Activated naive CD4-positive, alpha-beta T cell treated with anti-CD3 and anti-CD28 coated beads for 36 hours (primary cell): ENCODE data around the gene TBC1D22B. TPM values are rescaled to one million over a fixed set of nuclear protein-coding genes. Genes with fewer than 3 reads are reported as not detected.
A peak's percentile ranks its signal among the peaks of the same experiment; 100 is the strongest.

Experiments used
- CTCF ChIA-PET: fragments of 350-600 bp; sonication (Branson Sonifier 250); formaldehyde crosslinking; loops from one replicate; lab custom pipeline; 2021; ENCODE audit warnings: antibody characterized with exemption; lab: Charles Lee
- DNase-seq: peaks from one replicate; pipeline ENCODE4 v3.0.0-alpha.2; 2020
- H3K27ac Mint-ChIP-seq: one replicate; pipeline ENCODE4 v1.8.0; 2021; ENCODE audit warnings: mild to moderate bottlenecking, mixed read lengths
- H3K27me3 Mint-ChIP-seq: one replicate; pipeline ENCODE4 v1.8.0; 2021; ENCODE audit warnings: low read depth, mixed read lengths
- H3K36me3 Mint-ChIP-seq: one replicate; pipeline ENCODE4 v1.8.0; 2021; ENCODE audit warnings: low read depth, mixed read lengths
- H3K4me1 Mint-ChIP-seq: one replicate; pipeline ENCODE4 v1.8.0; 2021; ENCODE audit warnings: low read depth, mixed read lengths
- H3K4me3 Mint-ChIP-seq: one replicate; pipeline ENCODE4 v1.8.0; 2021; ENCODE audit warnings: mild to moderate bottlenecking, moderate library complexity, mixed read lengths
- H3K9me3 Mint-ChIP-seq: one replicate; pipeline ENCODE4 v1.8.0; 2021; ENCODE audit warnings: mixed read lengths
- intact Hi-C: fragments of 100-400 bp; cut with micrococcal nuclease; formaldehyde crosslinking; loops from one replicate; pipeline ENCODE4 v1.15.1; 2023
- total RNA-seq, 2 experiments: library from RNA; stranded (reverse); gene quantifications; one replicate each; pipeline ENCODE4 v1.2.3, GENCODE V29; 2021

The TBC1D22B gene
- total RNA-seq, 2 experiments from 2014 or later = 13.4 to 15.1 TPM

DNA sequence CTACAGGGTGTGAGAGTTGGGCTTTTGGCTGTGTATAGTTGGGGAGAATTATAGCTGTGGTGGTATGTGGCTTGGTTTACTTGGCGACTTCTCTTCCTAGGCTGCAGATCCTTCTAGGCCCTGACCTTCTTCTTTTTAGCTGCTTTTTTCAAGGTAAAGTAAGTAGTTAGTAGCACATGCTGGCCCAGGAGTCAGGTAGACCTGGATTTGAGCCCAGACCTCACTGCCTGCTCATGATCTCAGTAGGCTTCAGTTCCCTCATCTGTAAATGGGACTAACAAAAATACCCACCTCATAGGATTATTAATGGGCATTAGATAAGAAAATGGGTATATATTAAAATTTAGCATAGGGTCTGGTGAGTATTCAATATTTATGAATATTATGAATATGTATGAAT is 17.8 kb downstream of the TBC1D22B start:
- CTCF ChIA-PET = no interaction called here
- H3K9me3 Mint-ChIP-seq = no peaks in the 10 kb centered on the region
- peaks cover 17% of the 10 kb centered on the region for H3K36me3 Mint-ChIP-seq
- intact Hi-C loops = no loop called here
- H3K4me1 Mint-ChIP-seq = peaks cover 46% of the 10 kb centered on the region
- H3K27me3 Mint-ChIP-seq = no peaks in the 10 kb centered on the region
- no peak overlapping the region for H3K27ac Mint-ChIP-seq
- H3K4me3 Mint-ChIP-seq = no peak overlapping the region
- no peak for DNase-seq

DNA sequence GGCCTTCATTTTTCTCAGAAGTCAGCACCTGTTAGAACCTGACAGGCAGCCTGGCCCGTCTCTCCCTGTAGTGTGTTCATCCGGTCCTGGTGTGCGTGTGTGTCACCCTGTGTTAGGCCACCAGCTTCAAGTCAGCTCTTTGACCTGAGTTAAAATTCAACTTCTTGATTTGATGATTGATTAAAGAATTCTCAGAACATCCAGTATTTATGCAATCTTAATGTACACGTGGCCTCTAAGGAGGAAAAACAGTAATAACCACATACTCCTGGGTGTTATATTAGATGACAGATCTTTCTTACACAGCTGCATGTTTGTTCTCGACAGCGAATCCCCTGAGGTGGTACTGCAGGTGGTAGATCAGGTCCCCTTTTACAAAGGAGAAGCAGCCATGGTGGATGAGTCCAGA is 19.4 kb downstream of the TBC1D22B start:
- Mint-ChIP-seq H3K9me3 (no peaks in the 10 kb centered on the region), H3K27me3 (no peaks in the 10 kb centered on the region), H3K4me1 (peaks cover 43% of the 10 kb centered on the region), H3K27ac (no peak overlapping the region), H3K4me3 (no peak overlapping the region), H3K36me3 (peaks cover 21% of the 10 kb centered on the region)
- peak; percentile 18 for DNase-seq
- intact Hi-C loops = no loop called here
- CTCF ChIA-PET = interaction anchor here (0.7 kb wide), 1 partner anchor 10 kb away, joined by 3 read pairs; no protein-coding TSS in a partner anchor

DNA sequence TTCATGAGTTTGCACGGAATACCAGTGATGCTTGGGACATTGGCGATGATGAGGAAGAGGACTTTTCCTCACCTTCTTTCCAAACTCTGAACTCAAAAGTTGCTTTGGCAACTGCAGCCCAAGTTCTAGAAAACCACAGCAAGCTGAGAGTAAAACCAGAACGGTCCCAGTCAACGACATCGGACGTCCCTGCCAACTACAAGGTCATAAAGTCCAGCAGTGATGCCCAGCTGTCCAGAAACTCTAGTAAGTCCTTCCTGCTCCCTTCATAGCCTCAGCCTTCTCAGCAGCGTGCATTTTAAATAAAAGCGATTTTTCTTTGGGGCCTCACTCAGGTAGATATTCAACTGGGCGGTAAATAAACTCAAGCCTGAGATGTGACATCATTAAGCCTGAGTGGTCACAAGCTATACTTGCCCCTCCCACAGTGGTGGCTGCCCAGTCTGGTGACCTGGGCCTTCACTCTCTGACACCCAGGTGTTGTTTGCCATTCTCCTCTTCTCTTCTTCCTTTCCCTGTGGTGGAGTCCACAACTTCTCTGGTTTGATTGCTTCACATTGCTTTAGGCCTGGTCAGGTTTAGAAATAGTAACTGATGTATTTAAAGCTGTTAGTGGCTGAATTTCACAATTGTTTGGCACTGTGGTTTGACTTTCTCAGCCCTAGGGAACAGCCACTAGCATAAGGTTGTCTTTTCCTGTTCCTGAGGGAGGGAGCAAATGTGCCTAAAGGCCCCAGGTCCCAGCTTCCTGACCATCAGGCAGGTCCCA is 22.0 kb downstream of the TBC1D22B start:
- Mint-ChIP-seq H3K27me3 (no peaks in the 10 kb centered on the region), H3K27ac (no peak overlapping the region), H3K4me3 (no peak overlapping the region), H3K9me3 (no peaks in the 10 kb centered on the region), H3K4me1 (peaks cover 22% of the 10 kb centered on the region), H3K36me3 (peaks cover 32% of the 10 kb centered on the region)
- intact Hi-C loops = no loop called here
- CTCF ChIA-PET = interaction anchor here (0.7 kb wide), 1 partner anchor 46 kb away, joined by 3 read pairs; no protein-coding TSS in a partner anchor
- no peak for DNase-seq

DNA sequence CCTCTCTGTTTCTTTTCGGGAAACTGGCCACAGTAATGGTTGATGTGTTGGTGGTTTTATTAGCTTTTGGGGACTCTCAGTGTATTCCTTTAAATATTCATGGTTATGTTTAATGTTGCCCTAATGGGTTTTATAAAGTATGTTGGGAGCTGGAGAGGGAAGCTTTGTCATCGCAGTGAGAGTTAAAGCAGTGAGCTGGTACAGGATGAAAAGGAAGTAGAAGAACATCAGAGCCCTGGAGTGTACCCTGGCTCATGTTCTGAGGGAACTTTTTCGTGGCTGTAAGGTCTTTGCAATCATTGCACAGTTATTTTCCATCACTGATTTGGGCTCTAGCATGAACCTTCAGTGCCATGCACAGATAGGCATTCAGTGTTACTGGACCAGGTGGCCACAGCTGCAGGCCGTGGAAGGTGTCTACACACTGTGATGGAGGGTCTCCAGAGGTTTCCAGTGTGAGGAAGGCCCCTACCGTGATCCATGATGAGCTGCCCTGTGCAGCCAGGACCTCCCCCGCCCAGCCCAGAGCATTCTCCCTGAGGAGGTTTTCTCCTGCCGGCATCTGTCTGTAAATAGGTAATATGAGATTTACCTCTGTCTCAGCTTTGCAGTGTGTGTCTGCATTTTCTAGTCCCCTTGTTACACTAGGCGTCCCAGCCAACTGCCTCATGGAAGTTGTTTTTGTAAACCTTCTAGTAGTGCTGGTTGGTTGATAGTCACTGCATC is 22.8 kb downstream of the TBC1D22B start:
- intact Hi-C loops = no loop called here
- H3K4me3 Mint-ChIP-seq = no peak overlapping the region
- H3K27ac Mint-ChIP-seq = no peak overlapping the region
- CTCF ChIA-PET = interaction anchor here (0.7 kb wide), 1 partner anchor 45 kb away, joined by 3 read pairs; no protein-coding TSS in a partner anchor
- H3K27me3 Mint-ChIP-seq = no peaks in the 10 kb centered on the region
- no peak for DNase-seq
- no peaks in the 10 kb centered on the region for H3K9me3 Mint-ChIP-seq
- peaks cover 18% of the 10 kb centered on the region for H3K4me1 Mint-ChIP-seq
- peaks cover 32% of the 10 kb centered on the region for H3K36me3 Mint-ChIP-seq

DNA sequence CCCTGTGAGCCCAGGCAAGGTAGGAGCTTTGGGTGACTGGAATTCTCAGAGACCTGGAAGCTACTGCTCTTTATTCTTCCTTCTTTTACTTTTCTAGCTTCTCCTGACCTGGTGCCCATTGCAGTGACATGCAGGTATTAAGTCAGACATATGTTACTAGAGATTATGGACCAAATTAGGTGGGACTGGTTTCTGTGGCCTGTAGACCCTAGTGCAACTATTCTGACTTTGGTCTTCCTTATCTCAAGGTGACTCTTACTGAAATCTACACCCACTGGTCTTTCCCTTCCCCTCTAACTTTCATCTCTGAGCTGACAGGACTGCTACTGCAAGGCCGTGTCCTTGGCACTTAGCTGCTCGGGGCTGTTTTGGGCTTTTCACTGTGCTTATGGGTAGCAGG is 24.8 kb downstream of the TBC1D22B start:
- CTCF ChIA-PET = no interaction called here
- intact Hi-C loops = no loop called here
- no peaks in the 10 kb centered on the region for H3K27me3 Mint-ChIP-seq
- H3K4me1 Mint-ChIP-seq = peaks cover 6% of the 10 kb centered on the region
- H3K36me3 Mint-ChIP-seq = peaks cover 36% of the 10 kb centered on the region
- H3K9me3 Mint-ChIP-seq = no peaks in the 10 kb centered on the region
- H3K27ac Mint-ChIP-seq = no peak overlapping the region
- no peak overlapping the region for H3K4me3 Mint-ChIP-seq
- DNase-seq = no peak

DNA sequence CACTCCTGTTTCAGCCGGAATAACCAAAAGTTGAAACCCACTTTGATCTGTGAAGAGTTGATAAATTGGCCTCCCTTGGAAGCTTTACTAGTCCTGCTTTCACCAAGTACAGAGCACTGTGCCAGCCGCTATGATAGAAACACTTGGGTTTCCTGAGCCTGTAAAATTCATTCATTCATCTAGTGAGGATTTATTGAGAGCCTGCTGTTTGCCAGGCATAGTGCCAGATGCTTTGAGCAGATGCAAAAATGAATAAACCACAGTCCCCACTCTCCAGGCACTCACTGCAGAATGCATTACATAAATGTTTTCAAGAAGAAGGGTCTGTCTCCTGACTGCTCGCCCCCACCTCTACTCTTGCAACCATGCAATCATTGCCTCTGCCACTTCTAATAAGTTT is 25.7 kb downstream of the TBC1D22B start:
- Mint-ChIP-seq H3K36me3 (peaks cover 41% of the 10 kb centered on the region), H3K9me3 (no peaks in the 10 kb centered on the region), H3K27me3 (no peaks in the 10 kb centered on the region), H3K27ac (no peak overlapping the region), H3K4me1 (peaks cover 4% of the 10 kb centered on the region), H3K4me3 (no peak overlapping the region)
- no peak for DNase-seq
- intact Hi-C loops = no loop called here
- CTCF ChIA-PET = no interaction called here

DNA sequence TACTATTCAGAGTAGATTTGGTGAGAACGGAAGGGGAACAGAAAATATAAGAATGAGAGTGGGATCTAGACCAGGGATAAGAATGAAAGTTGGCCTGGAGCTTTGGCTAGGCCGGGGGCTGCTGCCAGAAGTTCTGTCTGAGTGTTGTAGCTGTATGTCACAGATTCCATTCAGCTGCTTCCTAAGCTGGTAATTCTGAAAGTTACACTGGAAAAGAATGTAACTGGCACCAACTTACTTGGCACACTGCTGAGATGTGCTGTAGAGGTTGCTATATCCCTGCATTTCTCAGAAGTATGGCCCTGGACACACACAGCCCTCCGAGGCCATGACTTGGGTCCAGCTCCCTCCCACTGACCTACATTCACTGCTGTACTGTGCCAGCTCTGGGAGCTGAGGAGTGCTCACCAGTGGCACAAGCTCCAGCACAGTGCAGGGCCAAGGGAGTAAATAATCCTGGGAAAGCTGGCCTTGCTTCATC is 26.1 kb downstream of the TBC1D22B start:
- no peaks in the 10 kb centered on the region for H3K9me3 Mint-ChIP-seq
- H3K4me1 Mint-ChIP-seq = peaks cover 3% of the 10 kb centered on the region
- intact Hi-C loops = no loop called here

DNA sequence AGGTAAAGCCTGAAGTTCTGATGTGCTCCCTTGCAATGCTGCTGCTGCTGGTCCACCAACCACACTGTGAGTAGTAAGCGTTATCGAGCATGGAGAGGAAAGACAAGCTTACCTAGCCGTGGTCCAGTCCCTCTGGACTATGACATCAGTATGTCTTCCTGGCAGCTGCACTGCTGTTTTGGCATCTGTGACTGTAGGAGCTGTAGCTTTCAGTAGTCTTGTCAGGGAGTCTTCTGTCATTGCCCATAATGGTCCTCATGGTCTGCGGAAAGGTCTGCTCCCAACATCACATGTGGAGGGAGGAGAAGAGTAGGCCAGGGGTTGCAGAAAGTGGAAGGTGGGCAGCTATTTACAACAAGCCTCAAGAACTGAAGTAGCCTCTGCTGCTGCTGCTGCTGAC is 27.2 kb downstream of the TBC1D22B start:
- Mint-ChIP-seq H3K4me1 (peaks cover 14% of the 10 kb centered on the region), H3K27ac (no peak overlapping the region), H3K4me3 (no peak overlapping the region), H3K9me3 (no peaks in the 10 kb centered on the region), H3K36me3 (peaks cover 39% of the 10 kb centered on the region), H3K27me3 (no peaks in the 10 kb centered on the region)
- no peak for DNase-seq
- intact Hi-C loops = no loop called here
- CTCF ChIA-PET = no interaction called here

More for the DNA sequence above, 26.1 kb downstream of the TBC1D22B start:
- Mint-ChIP-seq H3K4me3 (no peak overlapping the region), H3K27ac (no peak overlapping the region), H3K27me3 (no peaks in the 10 kb centered on the region), H3K36me3 (peaks cover 41% of the 10 kb centered on the region)
- CTCF ChIA-PET = no interaction called here
- DNase-seq = no peak

DNA sequence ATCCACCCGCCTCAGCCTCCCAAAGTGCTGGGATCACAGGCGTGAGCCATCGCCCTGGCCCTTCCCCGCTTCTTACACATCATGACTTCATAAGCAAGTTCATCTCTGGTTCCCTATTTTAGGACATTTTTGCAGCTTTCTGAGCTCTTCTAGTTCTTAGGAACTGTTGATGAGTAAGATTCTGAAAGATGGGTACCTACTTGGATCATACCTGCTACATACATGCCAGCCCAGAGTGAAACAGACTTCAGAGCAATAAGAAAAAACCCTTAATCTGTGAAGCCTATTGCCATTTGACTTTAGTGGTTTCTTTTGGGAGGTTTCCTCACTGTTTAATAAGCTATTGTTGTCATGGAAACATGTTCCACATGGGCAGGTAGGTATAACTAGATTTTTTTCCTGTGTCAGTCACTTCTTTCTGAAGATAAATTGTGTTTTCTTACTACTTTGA is 28.3 kb downstream of the TBC1D22B start:
- Mint-ChIP-seq H3K4me3 (no peak overlapping the region), H3K4me1 (peaks cover 19% of the 10 kb centered on the region), H3K27ac (no peak overlapping the region), H3K9me3 (no peaks in the 10 kb centered on the region), H3K36me3 (peaks cover 39% of the 10 kb centered on the region), H3K27me3 (no peaks in the 10 kb centered on the region)
- intact Hi-C loops = no loop called here
- DNase-seq = no peak
- CTCF ChIA-PET = no interaction called here

DNA sequence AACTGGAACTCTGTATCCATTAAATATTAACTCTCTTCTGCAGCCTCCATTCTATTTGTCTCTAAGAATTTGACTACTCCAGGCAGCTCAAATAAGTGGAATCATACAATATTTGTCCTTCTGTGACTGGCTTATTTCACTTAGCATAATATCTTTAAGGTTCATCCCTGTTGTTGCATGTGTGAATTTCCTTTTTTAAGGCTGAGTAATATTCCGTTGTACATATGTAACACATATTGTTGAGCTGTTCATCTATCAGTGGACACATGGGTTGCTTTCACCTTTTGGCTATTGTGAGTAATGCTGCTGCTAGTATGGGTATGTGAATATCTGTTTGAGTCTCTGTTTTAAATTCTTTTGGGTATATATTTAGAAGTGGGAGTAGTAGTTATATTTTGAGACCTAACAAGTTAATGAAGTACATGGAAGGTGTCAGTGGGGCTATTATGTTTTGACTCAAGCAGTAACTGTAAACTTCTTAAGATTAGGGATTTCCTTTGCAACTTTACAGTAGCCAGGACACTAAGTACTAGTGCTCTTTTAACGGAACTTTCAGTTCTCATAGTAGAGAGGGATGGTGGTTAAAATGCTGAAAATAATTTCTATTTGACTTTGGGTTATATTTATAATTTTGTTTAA is 30.1 kb downstream of the TBC1D22B start:
- DNase-seq = no peak
- H3K4me3 Mint-ChIP-seq = no peak overlapping the region
- H3K27me3 Mint-ChIP-seq = no peaks in the 10 kb centered on the region
- CTCF ChIA-PET = no interaction called here
- H3K36me3 Mint-ChIP-seq = peaks cover 44% of the 10 kb centered on the region
- H3K4me1 Mint-ChIP-seq = peaks cover 19% of the 10 kb centered on the region
- no peak overlapping the region for H3K27ac Mint-ChIP-seq
- H3K9me3 Mint-ChIP-seq = no peaks in the 10 kb centered on the region
- intact Hi-C loops = no loop called here

DNA sequence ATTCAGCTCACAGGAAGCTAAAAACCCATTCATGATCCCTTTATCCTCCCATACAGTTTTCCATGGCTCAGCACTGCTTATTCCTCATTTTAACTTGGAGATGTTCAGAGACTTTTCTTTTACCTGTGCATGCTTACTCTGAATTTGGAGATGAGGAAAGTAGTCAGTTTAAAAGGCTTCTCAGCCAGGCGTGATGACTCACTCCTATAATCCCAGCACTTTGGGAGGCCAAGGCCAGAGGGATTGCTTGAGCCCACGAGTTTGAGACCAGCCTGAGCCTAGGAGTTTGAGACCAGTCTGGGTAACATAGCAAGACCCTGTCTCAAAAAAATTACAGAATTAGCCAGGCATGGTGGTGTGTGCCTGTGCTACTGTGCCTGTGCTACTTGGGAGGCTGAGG is 30.7 kb downstream of the TBC1D22B start:
- H3K27ac Mint-ChIP-seq = no peak overlapping the region
- no peak overlapping the region for H3K4me3 Mint-ChIP-seq
- CTCF ChIA-PET = no interaction called here
- no peaks in the 10 kb centered on the region for H3K9me3 Mint-ChIP-seq
- intact Hi-C loops = no loop called here
- no peak for DNase-seq
- H3K36me3 Mint-ChIP-seq = peaks cover 44% of the 10 kb centered on the region
- H3K27me3 Mint-ChIP-seq = no peaks in the 10 kb centered on the region
- H3K4me1 Mint-ChIP-seq = peaks cover 19% of the 10 kb centered on the region

DNA sequence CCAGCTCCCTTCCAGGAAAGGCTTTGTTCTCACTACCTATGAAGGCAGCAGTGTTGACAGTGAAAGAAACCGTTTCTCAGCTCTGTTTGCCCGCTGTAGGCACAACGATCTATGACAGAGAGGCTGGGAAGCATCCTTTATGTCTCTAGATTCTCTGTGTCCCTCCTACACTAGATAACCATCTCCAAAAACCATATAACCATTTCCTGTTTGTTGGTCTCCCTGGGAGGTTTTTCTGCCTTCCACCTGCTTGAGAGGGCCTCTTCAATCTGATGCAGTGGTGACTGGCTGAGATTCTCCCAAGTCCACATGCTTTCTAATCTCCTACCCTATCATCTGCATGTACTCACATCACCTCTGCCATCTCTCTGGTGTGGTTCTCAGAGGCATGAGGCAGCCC is 32.4 kb downstream of the TBC1D22B start:
- Mint-ChIP-seq H3K36me3 (peaks cover 44% of the 10 kb centered on the region), H3K27me3 (no peaks in the 10 kb centered on the region), H3K27ac (peak overlapping the region; percentile 24), H3K4me3 (no peak overlapping the region), H3K4me1 (peaks cover 20% of the 10 kb centered on the region), H3K9me3 (no peaks in the 10 kb centered on the region)
- intact Hi-C loops = no loop called here
- peak; percentile 17 for DNase-seq
- CTCF ChIA-PET = interaction anchor here (1.0 kb wide), 1 partner anchor 36 kb away, joined by 3 read pairs; no protein-coding TSS in a partner anchor
